CD14-positive monocyte (primary cell): ENCODE measurements around the gene C13orf46. TPM values are rescaled to one million over a fixed set of nuclear protein-coding genes. Genes with fewer than 3 reads are reported as not detected.
A peak's percentile ranks its signal among the peaks of the same experiment; 100 is the strongest.

Experiments
- DNase-seq, 3 donors: peaks; one replicate each; pipeline ENCODE4 v3.0.0-alpha.2; 2011 to 2022
- H2AFZ ChIP-seq: 2 replicates; pipeline ENCODE4 v1.6.0; 2012; ENCODE audit warnings: mild to moderate bottlenecking, low read depth, low read length, inconsistent platforms; ENCODE audit not compliant: insufficient read depth, poor library complexity, severe bottlenecking
- H3K27ac ChIP-seq, 2 donors: 1 replicate in 1 of 2; 2 replicates in 1 of 2; pipeline ENCODE4 v1.5.1; 2012 to 2013; ENCODE audit warnings: low read length in 2 of 2, control low read depth in 1 of 2, inconsistent platforms in 1 of 2, low read depth in 1 of 2, mild to moderate bottlenecking in 1 of 2
- H3K27me3 ChIP-seq, 2 donors: one replicate each; pipeline versions ENCODE4 v1.6.0 to v1.6.1; 2011 to 2013; ENCODE audit warnings: low read length in 2 of 2; ENCODE audit not compliant: control insufficient read depth in 2 of 2, insufficient read depth in 2 of 2
- H3K36me3 ChIP-seq, 2 donors: replicated peaks in 1 of 2; 1 replicate in 1 of 2; 2 replicates in 1 of 2; pipeline versions ENCODE4 v1.5.1 to v1.6.1; 2012 to 2013; ENCODE audit warnings: low read length in 2 of 2, control low read depth in 1 of 2, inconsistent platforms in 1 of 2, mild to moderate bottlenecking in 1 of 2; ENCODE audit not compliant: insufficient read depth in 2 of 2, control insufficient read depth in 1 of 2
- H3K4me1 ChIP-seq, 2 donors: 1 replicate in 1 of 2; 2 replicates in 1 of 2; pipeline versions ENCODE4 v1.5.1 to v1.6.1; 2012 to 2013; ENCODE audit warnings: low read length in 2 of 2, control low read depth in 1 of 2, inconsistent platforms in 1 of 2, mild to moderate bottlenecking in 1 of 2, moderate library complexity in 1 of 2; ENCODE audit not compliant: insufficient read depth in 2 of 2, control insufficient read depth in 1 of 2
- H3K4me2 ChIP-seq: replicated peaks from 2 replicates; pipeline ENCODE3; 2012; ENCODE audit warnings: low read length, moderate library complexity, mild to moderate bottlenecking; ENCODE audit not compliant: poor library complexity, severe bottlenecking; ENCODE audit errors: extremely low read depth
- H3K4me3 ChIP-seq, 3 experiments: fragments of 200-600 bp in 1 of 3; sonication (generic) in 1 of 3; replicated peaks in 1 of 3; 1 replicate in 2 of 3; 2 replicates in 1 of 3; pipeline ENCODE4 v1.5.1; 2011 to 2013; ENCODE audit warnings: low read length in 3 of 3, mild to moderate bottlenecking in 3 of 3, control low read depth in 2 of 3, low read depth in 2 of 3, inconsistent platforms in 1 of 3, moderate library complexity in 1 of 3
- H3K79me2 ChIP-seq: 2 replicates; pipeline ENCODE4 v1.6.0; 2012; ENCODE audit warnings: mild to moderate bottlenecking, control low read depth, inconsistent platforms, low read length, moderate library complexity; ENCODE audit not compliant: insufficient read depth
- H3K9ac ChIP-seq: 2 replicates; pipeline ENCODE4 v1.6.0; 2017; ENCODE audit warnings: low read length, mild to moderate bottlenecking; ENCODE audit not compliant: insufficient read depth, poor library complexity, severe bottlenecking
- H3K9me3 ChIP-seq, 2 donors: replicated peaks in 1 of 2; 1 replicate in 1 of 2; 2 replicates in 1 of 2; pipeline versions ENCODE4 v1.5.1 to v1.6.1; 2012 to 2013; ENCODE audit warnings: low read length in 2 of 2, control low read depth in 1 of 2; ENCODE audit not compliant: control insufficient read depth in 1 of 2, insufficient read depth in 1 of 2
- H4K20me1 ChIP-seq: 2 replicates; pipeline ENCODE4 v1.6.0; 2012; ENCODE audit warnings: mild to moderate bottlenecking, low read length, control low read depth, moderate library complexity; ENCODE audit not compliant: insufficient read depth
- H3K27ac Mint-ChIP-seq, 7 donors: one replicate each; pipeline ENCODE4 v1.8.0; 2020; ENCODE audit warnings: mild to moderate bottlenecking in 7 of 7, mixed read lengths in 7 of 7, moderate library complexity in 6 of 7, inconsistent platforms in 2 of 7
- H3K27me3 Mint-ChIP-seq, 3 donors: one replicate each; pipeline ENCODE4 v1.8.0; 2021 to 2022; ENCODE audit warnings: low read depth in 3 of 3, mild to moderate bottlenecking in 3 of 3, mixed read lengths in 3 of 3, moderate library complexity in 3 of 3, inconsistent platforms in 1 of 3
- H3K36me3 Mint-ChIP-seq, 2 donors: one replicate each; pipeline ENCODE4 v1.8.0; 2020; ENCODE audit warnings: mixed read lengths in 2 of 2, inconsistent platforms in 1 of 2, mild to moderate bottlenecking in 1 of 2
- H3K4me1 Mint-ChIP-seq: one replicate; pipeline ENCODE4 v1.8.0; 2020; ENCODE audit warnings: mild to moderate bottlenecking, mixed read lengths
- H3K4me3 Mint-ChIP-seq, 2 donors: one replicate each; pipeline ENCODE4 v1.8.0; 2020; ENCODE audit warnings: mild to moderate bottlenecking in 2 of 2, mixed read lengths in 2 of 2, moderate library complexity in 1 of 2
- H3K9me3 Mint-ChIP-seq, 7 donors: one replicate each; pipeline ENCODE4 v1.8.0; 2020 to 2022; ENCODE audit warnings: mixed read lengths in 7 of 7, mild to moderate bottlenecking in 6 of 7, moderate library complexity in 6 of 7, inconsistent platforms in 2 of 7
- WGBS: methylation state at CpG from one replicate; pipeline ENCODE4 v1.1.5; 2013; ENCODE audit warnings: missing lambda C conversion rate; ENCODE audit not compliant: insufficient coverage; 5-methylcytosine and 5-hydroxymethylcytosine counted together
- intact Hi-C, 2 donors: fragments of 100-400 bp; cut with micrococcal nuclease; formaldehyde crosslinking; loops; one replicate each; pipeline versions ENCODE4 v1.15.0 to v1.15.1; 2023
- polyA plus RNA-seq, 3 donors: library from polyadenylated mRNA; depleted of rRNA in 1 of 3; unstranded in 2 of 3; stranded (reverse) in 1 of 3; fragments of 300-500 nt in 2 of 3; fragments of >200 nt in 1 of 3; fragmentation: Illumina TruSeq in 2 of 3; gene quantifications; 1 replicate in 2 of 3; 2 replicates in 1 of 3; pipeline ENCODE4 v1.2.3, GENCODE V29; 2012 to 2021
- TF ChIP-seq, protein P1 (sequence below): fragments of 200-600 bp; IDR thresholded peaks from one replicate; pipeline ENCODE4 v1.8.0; 2022; ENCODE audit warnings: antibody characterized with exemption, mild to moderate bottlenecking

The C13orf46 gene
- polyA plus RNA-seq, 3 donors = 0.05 to 0.35 TPM; not detected in 1

DNA sequence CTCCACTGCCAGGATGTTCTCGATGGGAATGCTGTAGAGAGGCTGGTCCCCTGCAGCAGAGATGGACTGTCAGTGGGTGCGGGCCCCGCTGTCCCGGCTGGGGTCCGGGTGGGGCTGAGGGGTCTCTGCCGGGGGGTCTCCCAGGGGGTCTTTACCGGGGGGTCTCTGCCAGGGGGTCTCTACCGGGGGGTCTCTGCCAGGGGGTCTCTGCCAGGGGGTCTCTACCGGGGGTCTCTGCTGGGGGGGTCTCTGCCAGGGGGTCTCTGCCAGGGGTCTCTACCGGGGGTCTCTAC, 25.7 kb upstream of the C13orf46 start:
- Histone ChIP-seq H2AFZ (no peak overlapping the region), H3K27ac (no peak overlapping the region), H3K79me2 (no peaks in the 10 kb centered on the region), H3K27me3 (no peaks in the 10 kb centered on the region), H4K20me1 (peaks cover 17% of the 10 kb centered on the region), H3K4me2 (no peak overlapping the region), H3K4me1 (no peaks in the 10 kb centered on the region), H3K9me3 (no peaks in the 10 kb centered on the region), H3K36me3 (peaks cover 64 to 83% of the 10 kb centered on the region in 2 donors), H3K9ac (no peak overlapping the region), H3K4me3 (no peak overlapping the region)
- TF ChIP-seq, protein P1, sequence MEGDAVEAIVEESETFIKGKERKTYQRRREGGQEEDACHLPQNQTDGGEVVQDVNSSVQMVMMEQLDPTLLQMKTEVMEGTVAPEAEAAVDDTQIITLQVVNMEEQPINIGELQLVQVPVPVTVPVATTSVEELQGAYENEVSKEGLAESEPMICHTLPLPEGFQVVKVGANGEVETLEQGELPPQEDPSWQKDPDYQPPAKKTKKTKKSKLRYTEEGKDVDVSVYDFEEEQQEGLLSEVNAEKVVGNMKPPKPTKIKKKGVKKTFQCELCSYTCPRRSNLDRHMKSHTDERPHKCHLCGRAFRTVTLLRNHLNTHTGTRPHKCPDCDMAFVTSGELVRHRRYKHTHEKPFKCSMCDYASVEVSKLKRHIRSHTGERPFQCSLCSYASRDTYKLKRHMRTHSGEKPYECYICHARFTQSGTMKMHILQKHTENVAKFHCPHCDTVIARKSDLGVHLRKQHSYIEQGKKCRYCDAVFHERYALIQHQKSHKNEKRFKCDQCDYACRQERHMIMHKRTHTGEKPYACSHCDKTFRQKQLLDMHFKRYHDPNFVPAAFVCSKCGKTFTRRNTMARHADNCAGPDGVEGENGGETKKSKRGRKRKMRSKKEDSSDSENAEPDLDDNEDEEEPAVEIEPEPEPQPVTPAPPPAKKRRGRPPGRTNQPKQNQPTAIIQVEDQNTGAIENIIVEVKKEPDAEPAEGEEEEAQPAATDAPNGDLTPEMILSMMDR = no peak
- intact Hi-C loops = no loop called here
- no peak for DNase-seq
- Mint-ChIP-seq H3K4me3 (no peak overlapping the region), H3K4me1 (no peaks in the 10 kb centered on the region), H3K27me3 (peaks cover 0 to 2% (median 0%) of the 10 kb centered on the region in 3 donors), H3K36me3 (peaks cover 64 to 77% of the 10 kb centered on the region in 2 donors), H3K27ac (no peak overlapping the region), H3K9me3 (peaks cover 0 to 2% (median 0%) of the 10 kb centered on the region in 7 donors)
- WGBS = no CpG with 5 or more reads among the region's 10 CpGs

DNA sequence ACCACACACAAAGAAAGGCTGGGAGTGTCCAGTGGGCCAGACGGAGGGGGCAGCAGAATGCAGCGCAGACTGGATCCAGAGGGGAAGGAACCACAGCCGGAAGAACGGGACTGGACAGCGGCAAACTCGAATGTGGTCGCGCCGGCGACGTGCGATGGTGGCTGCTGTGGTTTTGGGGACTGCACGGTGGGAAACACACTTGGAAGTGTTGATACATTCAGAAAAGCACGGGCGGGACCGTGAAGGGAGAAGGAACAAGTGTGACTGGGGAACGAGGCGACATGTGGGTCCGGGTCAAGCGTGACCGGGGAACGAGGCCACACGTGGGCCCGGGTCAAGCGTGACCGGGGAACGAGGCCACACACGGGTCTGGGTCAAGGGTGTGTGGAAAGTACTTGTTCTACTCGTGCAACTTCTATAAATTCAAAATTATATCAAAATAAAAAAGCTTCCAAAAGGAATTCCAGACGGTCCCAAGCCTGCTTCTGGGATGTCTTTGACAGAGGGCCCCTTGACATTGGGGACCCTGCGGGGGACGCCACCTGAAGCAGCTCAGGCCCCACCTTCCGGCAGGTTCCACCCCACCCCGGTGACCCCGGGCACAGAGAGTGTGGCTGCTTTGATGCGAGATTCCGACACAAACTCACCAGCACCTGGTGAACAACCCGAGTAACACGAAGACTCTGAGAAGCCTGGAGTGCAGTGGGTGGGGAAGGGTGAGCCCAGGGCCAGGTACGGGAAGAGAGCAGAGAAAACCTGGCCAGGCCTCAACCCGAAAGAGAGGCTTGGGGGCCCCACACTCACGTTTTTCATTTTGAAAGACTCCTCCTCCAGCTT, 25.1 kb upstream of the C13orf46 start:
- TF ChIP-seq, protein P1 = no peak
- Histone ChIP-seq H3K4me2 (no peak overlapping the region), H3K4me1 (no peaks in the 10 kb centered on the region), H3K27ac (no peak overlapping the region), H3K9ac (no peak overlapping the region), H3K79me2 (no peaks in the 10 kb centered on the region), H2AFZ (no peak overlapping the region), H4K20me1 (peaks cover 12% of the 10 kb centered on the region), H3K27me3 (no peaks in the 10 kb centered on the region), H3K4me3 (no peak overlapping the region), H3K9me3 (no peaks in the 10 kb centered on the region), H3K36me3 (peaks cover 68 to 85% of the 10 kb centered on the region in 2 donors)
- intact Hi-C loops = no loop called here
- H3K9me3 Mint-ChIP-seq = peaks cover 0 to 2% (median 0%) of the 10 kb centered on the region in 7 donors
- 96% methylated on average over 16 of the region's 42 CpGs for WGBS
- peak overlapping the region in 2 of 7 donors; percentile 53 to 55 for H3K27ac Mint-ChIP-seq
- peaks cover 66 to 76% of the 10 kb centered on the region in 2 donors for H3K36me3 Mint-ChIP-seq
- no peaks in the 10 kb centered on the region for H3K4me1 Mint-ChIP-seq
- peaks cover 0 to 2% (median 0%) of the 10 kb centered on the region in 3 donors for H3K27me3 Mint-ChIP-seq
- no peak overlapping the region for H3K4me3 Mint-ChIP-seq
- no peak for DNase-seq
